A673 (cell line): ENCODE data around the gene POU3F3. TPM values are rescaled to one million over a fixed set of nuclear protein-coding genes. Genes with fewer than 3 reads are reported as not detected.

Experiments
- BruUV-seq: library from RNA; stranded (reverse); fragments of 400-500 nt; replicated peaks from 2 replicates; lab custom pipeline; 2021; lab: Mats Ljungman, UMichigan
- CTCF ChIA-PET: fragments of 300-600 bp; sonication (Branson Sonifier 250); formaldehyde crosslinking; loops from one replicate; lab custom pipeline; 2022; ENCODE audit warnings: antibody characterized with exemption; lab: Charles Lee
- POLR2A ChIA-PET: fragments of 300-600 bp; sonication (Branson Sonifier 250); formaldehyde crosslinking; loops from one replicate; lab custom pipeline; 2022; ENCODE audit warnings: antibody characterized with exemption; ENCODE audit not compliant: low non-redundant PET; lab: Charles Lee
- DNase-seq: peaks from one replicate; pipeline ENCODE4 v3.0.0-alpha.2; 2015; ENCODE audit warnings: low spot score
- H3K27ac ChIP-seq: fragments of 200-600 bp; sonication (generic); 2 replicates; pipeline ENCODE4 v1.5.1; 2016; ENCODE audit warnings: mixed run types, low read depth, mild to moderate bottlenecking, mixed read lengths, antibody characterized with exemption, low read length; ENCODE audit not compliant: poor library complexity, severe bottlenecking
- H3K27me3 ChIP-seq: fragments of 200-600 bp; sonication (generic); replicated peaks from 2 replicates; pipeline ENCODE4 v1.6.1; 2017; ENCODE audit warnings: mixed run types, low read depth, mild to moderate bottlenecking, mixed read lengths, antibody characterized with exemption, low read length; ENCODE audit not compliant: insufficient read depth, poor library complexity
- H3K36me3 ChIP-seq: fragments of 200-600 bp; sonication (generic); 2 replicates; pipeline ENCODE4 v1.6.1; 2016; ENCODE audit warnings: mixed run types, mild to moderate bottlenecking, mixed read lengths, antibody characterized with exemption, low read length; ENCODE audit not compliant: insufficient read depth, poor library complexity, severe bottlenecking
- H3K4me1 ChIP-seq: fragments of 200-600 bp; sonication (generic); 2 replicates; pipeline ENCODE4 v1.6.1; 2017; ENCODE audit warnings: mixed run types, mild to moderate bottlenecking, mixed read lengths, antibody characterized with exemption, low read length; ENCODE audit not compliant: insufficient read depth, poor library complexity, severe bottlenecking
- H3K4me3 ChIP-seq: fragments of 200-600 bp; sonication (generic); 2 replicates; pipeline ENCODE4 v1.5.1; 2016; ENCODE audit warnings: low read depth, mixed run types, mild to moderate bottlenecking, mixed read lengths, low read length; ENCODE audit not compliant: poor library complexity, severe bottlenecking
- H3K9me3 ChIP-seq: fragments of 200-600 bp; sonication (generic); 2 replicates; pipeline ENCODE4 v1.6.1; 2016; ENCODE audit warnings: mixed run types, low read depth, mild to moderate bottlenecking, mixed read lengths, antibody characterized with exemption, low read length; ENCODE audit not compliant: poor library complexity, severe bottlenecking
- CTCF ChIP-seq: fragments of 300-800, 200-600 bp; sonication (generic); conservative IDR thresholded peaks from 2 replicates; pipeline ENCODE4 v1.5.1; 2017; ENCODE audit warnings: low read depth, mild to moderate bottlenecking, antibody characterized with exemption, low read length, moderate library complexity, mixed read lengths
- EZH2 ChIP-seq: fragments of 200-600 bp; sonication (generic); IDR thresholded peaks from 2 replicates; pipeline ENCODE4 v1.6.1; 2017; ENCODE audit warnings: borderline replicate concordance, low read depth, mild to moderate bottlenecking, mixed read lengths, antibody characterized with exemption, low read length; ENCODE audit not compliant: poor library complexity, severe bottlenecking
- intact Hi-C: fragments of 100-400 bp; cut with micrococcal nuclease; formaldehyde crosslinking; loops from one replicate; pipeline ENCODE4 v1.10.0; 2022; ENCODE audit not compliant: unreplicated experiment
- total RNA-seq: library from RNA; stranded (reverse); gene quantifications from 2 replicates; pipeline ENCODE4 v1.2.3, GENCODE V29; 2021

Gene POU3F3
- total RNA-seq, 1 experiment from 2014 or later, result not detected

- no peak for DNase-seq
- no peak overlapping the region for H3K4me3 ChIP-seq
- no peak for TF ChIP-seq EZH2
- TF ChIP-seq CTCF, result no peak
- H3K27ac ChIP-seq, result no peak overlapping the region
- no peaks in the 10 kb centered on the region for H3K9me3 ChIP-seq
- no peaks in the 10 kb centered on the region for H3K36me3 ChIP-seq
- peaks cover 63% of the 10 kb centered on the region for H3K27me3 ChIP-seq
- no TSS peak for BruUV-seq
- POLR2A ChIA-PET, result no interaction called here
- CTCF ChIA-PET, result no interaction called here
- H3K4me1 ChIP-seq, result peaks cover 3% of the 10 kb centered on the region
- intact Hi-C loops, result no loop called here
Measured at GRCh38 chr2:104840156-104840555, 13.8 kb upstream of the POU3F3 start.

- ChIA-PET POLR2A (no interaction called here), CTCF (no interaction called here)
- Histone ChIP-seq H3K9me3 (no peaks in the 10 kb centered on the region), H3K27me3 (peaks cover 72% of the 10 kb centered on the region), H3K4me3 (no peak overlapping the region), H3K4me1 (peaks cover 3% of the 10 kb centered on the region), H3K27ac (no peak overlapping the region), H3K36me3 (no peaks in the 10 kb centered on the region)
- no peak for DNase-seq
- intact Hi-C loops, result no loop called here
- BruUV-seq, result no TSS peak
- TF ChIP-seq EZH2 (no peak), CTCF (no peak)
Measured at GRCh38 chr2:104840893-104841585, 12.9 kb upstream of the POU3F3 start.

- Histone ChIP-seq H3K4me3 (no peak overlapping the region), H3K27me3 (peaks cover 79% of the 10 kb centered on the region), H3K27ac (no peak overlapping the region), H3K36me3 (no peaks in the 10 kb centered on the region), H3K9me3 (no peaks in the 10 kb centered on the region), H3K4me1 (peaks cover 3% of the 10 kb centered on the region)
- no peak for DNase-seq
- POLR2A ChIA-PET, result no interaction called here
- TF ChIP-seq EZH2 (no peak), CTCF (no peak)
- BruUV-seq, result no TSS peak
- intact Hi-C loops, result no loop called here
- CTCF ChIA-PET, result no interaction called here
Measured at GRCh38 chr2:104841744-104842143, 12.2 kb upstream of the POU3F3 start.
